Neural crest cell (in vitro differentiated cells): Measurements from ENCODE around the gene CFP. TPM values are rescaled to one million over a fixed set of nuclear protein-coding genes. Genes with fewer than 3 reads are reported as not detected.

Experiments used
- DNase-seq: peaks from one replicate; pipeline ENCODE4 v3.0.0; 2021; ENCODE audit warnings: low read depth, mixed read lengths, low spot score
- H3K27ac Mint-ChIP-seq: one replicate; pipeline ENCODE4 v1.8.0; 2021; ENCODE audit warnings: mild to moderate bottlenecking, mixed read lengths; ENCODE audit not compliant: unreplicated experiment
- H3K27me3 Mint-ChIP-seq: 2 replicates; pipeline ENCODE4 v1.8.0; 2021; ENCODE audit warnings: low read depth, mild to moderate bottlenecking, mixed read lengths
- H3K36me3 Mint-ChIP-seq: 2 replicates; pipeline ENCODE4 v1.8.0; 2021; ENCODE audit warnings: low read depth, mild to moderate bottlenecking, mixed read lengths
- H3K4me1 Mint-ChIP-seq: 2 replicates; pipeline ENCODE4 v1.8.0; 2021; ENCODE audit warnings: mixed read lengths
- H3K4me3 Mint-ChIP-seq: one replicate; pipeline ENCODE4 v1.8.0; 2021; ENCODE audit warnings: mild to moderate bottlenecking, mixed read lengths
- H3K9me3 Mint-ChIP-seq: 2 replicates; pipeline ENCODE4 v1.8.0; 2021; ENCODE audit warnings: mixed read lengths
- total RNA-seq: library from RNA; stranded (reverse); gene quantifications from 2 replicates; pipeline ENCODE4 v1.2.1, GENCODE V29; 2021
- TF ChIP-seq, protein P1 (sequence below): fragments of 200-600 bp; sonication (generic); conservative IDR thresholded peaks from 2 replicates; pipeline ENCODE4 v1.5.0; 2021; ENCODE audit warnings: antibody characterized with exemption, mild to moderate bottlenecking

CFP gene
- total RNA-seq, 1 donor from 2014 or later = 1.6 TPM

DNA sequence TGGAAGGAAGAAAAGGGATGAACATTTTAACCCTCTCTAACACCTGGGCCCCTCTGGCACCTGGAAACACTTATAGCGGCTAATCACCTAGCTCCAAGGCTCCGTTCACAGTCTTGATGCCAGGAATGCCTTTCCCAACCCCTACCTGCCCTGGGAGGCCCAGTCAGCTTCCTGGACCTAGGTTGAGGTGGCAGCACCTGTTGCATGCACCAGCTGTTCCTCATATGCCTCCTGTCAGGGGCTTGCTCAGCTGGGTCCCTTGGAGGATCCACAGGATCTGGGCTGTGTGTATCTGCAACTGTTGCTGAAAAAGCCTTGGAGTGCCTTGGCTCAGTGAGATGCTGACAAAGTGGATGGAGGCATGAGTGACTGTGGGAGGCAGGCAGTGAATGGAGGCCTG, 4.4 kb downstream of the CFP start:
- peaks cover 11% of the 10 kb centered on the region for H3K4me1 Mint-ChIP-seq
- H3K27ac Mint-ChIP-seq = no peak overlapping the region
- TF ChIP-seq, protein P1, sequence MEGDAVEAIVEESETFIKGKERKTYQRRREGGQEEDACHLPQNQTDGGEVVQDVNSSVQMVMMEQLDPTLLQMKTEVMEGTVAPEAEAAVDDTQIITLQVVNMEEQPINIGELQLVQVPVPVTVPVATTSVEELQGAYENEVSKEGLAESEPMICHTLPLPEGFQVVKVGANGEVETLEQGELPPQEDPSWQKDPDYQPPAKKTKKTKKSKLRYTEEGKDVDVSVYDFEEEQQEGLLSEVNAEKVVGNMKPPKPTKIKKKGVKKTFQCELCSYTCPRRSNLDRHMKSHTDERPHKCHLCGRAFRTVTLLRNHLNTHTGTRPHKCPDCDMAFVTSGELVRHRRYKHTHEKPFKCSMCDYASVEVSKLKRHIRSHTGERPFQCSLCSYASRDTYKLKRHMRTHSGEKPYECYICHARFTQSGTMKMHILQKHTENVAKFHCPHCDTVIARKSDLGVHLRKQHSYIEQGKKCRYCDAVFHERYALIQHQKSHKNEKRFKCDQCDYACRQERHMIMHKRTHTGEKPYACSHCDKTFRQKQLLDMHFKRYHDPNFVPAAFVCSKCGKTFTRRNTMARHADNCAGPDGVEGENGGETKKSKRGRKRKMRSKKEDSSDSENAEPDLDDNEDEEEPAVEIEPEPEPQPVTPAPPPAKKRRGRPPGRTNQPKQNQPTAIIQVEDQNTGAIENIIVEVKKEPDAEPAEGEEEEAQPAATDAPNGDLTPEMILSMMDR = no peak

DNA sequence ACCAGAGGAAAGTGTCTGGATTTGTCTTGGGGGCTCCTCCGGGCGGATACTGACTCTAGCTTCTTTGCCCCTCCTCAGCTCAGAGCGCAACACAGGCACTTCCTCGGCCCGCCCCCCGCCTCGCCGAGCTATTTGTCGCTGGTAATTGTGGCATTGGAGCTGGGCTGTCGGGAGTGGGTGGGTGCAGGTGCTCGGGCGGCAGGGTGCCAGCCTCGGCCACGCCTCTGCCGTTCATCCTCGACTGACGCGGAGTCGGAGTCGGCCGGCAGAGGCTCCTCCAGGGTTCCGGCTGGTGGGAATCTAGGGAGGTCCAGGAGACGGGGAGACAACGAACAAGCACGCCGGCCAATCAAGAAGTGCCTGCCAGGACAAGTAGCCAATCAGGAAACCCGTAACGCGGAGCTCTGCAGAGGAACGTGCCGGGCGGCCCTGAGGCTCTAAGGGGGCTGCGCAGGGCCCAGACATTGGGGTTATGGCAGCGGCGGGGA, 6.1 kb downstream of the CFP start:
- peaks cover 36% of the 10 kb centered on the region for H3K27me3 Mint-ChIP-seq

More for the DNA sequence above, 4.4 kb downstream of the CFP start:
- Mint-ChIP-seq H3K9me3 (no peaks in the 10 kb centered on the region), H3K36me3 (peaks cover 2% of the 10 kb centered on the region), H3K27me3 (peaks cover 30% of the 10 kb centered on the region), H3K4me3 (no peak overlapping the region)
- DNase-seq = no peak

DNA sequence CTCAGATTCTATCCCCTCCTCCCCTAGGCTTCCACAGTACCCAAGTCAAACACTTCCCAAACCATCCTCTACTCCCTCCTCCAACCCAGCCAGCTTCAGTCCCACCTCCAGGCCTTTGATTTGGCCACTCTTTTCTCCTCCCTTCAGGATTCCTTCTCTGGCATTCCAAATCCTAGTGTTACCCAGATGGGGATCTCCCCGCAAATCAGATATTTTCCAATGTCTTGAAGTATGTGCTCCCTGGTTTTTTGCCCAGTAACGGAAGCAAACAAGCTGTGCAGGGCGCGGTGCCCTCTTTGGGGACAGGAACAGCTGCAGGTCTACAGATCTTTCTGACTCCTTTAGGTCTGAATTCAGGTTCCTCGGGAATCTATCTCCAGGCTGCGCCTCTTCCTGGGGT, 7.9 kb downstream of the CFP start:
- H3K27me3 Mint-ChIP-seq = peaks cover 47% of the 10 kb centered on the region
- H3K27ac Mint-ChIP-seq = no peak overlapping the region
- no peak overlapping the region for H3K4me3 Mint-ChIP-seq
- TF ChIP-seq, protein P1 = no peak
- H3K9me3 Mint-ChIP-seq = no peaks in the 10 kb centered on the region
- H3K36me3 Mint-ChIP-seq = peaks cover 2% of the 10 kb centered on the region
- H3K4me1 Mint-ChIP-seq = peaks cover 11% of the 10 kb centered on the region
- DNase-seq = no peak

More for the DNA sequence above, 6.1 kb downstream of the CFP start:
- H3K9me3 Mint-ChIP-seq = no peaks in the 10 kb centered on the region
- TF ChIP-seq, protein P1 = no peak
- H3K4me1 Mint-ChIP-seq = peaks cover 11% of the 10 kb centered on the region
- peak overlapping the region; percentile 80 for H3K4me3 Mint-ChIP-seq
- no peak overlapping the region for H3K27ac Mint-ChIP-seq
- DNase-seq = peak; percentile 37
- peaks cover 2% of the 10 kb centered on the region for H3K36me3 Mint-ChIP-seq

DNA sequence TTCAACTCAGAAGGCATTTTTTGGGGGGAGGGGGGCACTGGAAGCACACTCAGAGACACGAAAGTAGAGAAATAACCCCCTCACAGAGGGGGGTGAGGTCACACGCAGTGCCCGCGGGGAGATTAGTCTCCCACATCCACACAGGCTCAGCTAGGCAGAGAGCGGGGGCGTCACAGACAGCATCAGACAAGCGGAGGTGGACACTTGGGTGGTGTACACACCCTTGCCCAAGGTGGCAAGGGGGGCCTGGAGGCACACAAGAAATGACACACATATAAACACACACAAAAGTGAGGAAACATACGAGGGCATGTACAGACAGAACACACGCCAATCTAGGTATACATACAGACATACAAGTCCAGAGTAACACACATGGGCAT, 9.4 kb downstream of the CFP start:
- Mint-ChIP-seq H3K27me3 (peaks cover 49% of the 10 kb centered on the region), H3K36me3 (peaks cover 2% of the 10 kb centered on the region), H3K4me3 (no peak overlapping the region), H3K27ac (no peak overlapping the region), H3K9me3 (no peaks in the 10 kb centered on the region), H3K4me1 (peaks cover 11% of the 10 kb centered on the region)
- DNase-seq = no peak
- TF ChIP-seq, protein P1 = no peak

DNA sequence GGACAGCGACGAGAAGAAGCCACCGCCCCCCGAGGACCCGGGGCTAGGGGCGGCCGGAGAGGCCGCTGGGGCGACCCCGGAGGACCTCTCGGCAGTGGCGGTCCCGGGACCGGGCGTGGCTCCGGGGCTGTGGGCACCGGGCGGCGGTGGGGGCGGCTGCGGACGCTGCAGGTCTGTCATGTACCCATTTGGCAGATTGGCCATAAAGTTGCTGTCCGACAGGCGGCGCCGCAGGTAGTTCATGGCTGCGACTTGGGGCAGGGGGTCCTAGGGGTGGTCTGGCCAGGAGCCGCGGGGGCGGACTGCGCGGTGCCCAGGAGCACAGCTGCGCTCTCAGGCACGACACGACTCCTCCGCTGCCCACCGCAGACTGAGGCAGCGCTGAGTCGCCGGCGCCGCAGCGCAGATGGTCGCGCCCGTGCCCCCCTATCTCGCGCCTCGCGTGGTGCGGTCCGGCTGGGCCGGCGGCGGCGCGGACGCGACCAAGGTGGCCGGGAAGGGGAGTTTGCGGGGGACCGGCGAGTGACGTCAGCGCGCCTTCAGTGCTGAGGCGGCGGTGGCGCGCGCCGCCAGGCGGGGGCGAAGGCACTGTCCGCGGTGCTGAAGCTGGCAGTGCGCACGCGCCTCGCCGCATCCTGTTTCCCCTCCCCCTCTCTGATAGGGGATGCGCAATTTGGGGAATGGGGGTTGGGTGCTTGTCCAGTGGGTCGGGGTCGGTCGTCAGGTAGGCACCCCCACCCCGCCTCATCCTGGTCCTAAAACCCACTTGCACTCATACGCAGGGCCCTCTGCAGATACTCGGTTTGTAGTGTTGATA, 10.0 kb downstream of the CFP start, which contains the start of gene SYN1:
SYN1 (minus strand) TSS at position 372 of the 817 bp plus-strand sequence; CDS start at position 243, 129 bp downstream.
- Mint-ChIP-seq H3K36me3 (no peaks in the 10 kb centered on the region), H3K4me3 (peak within 1 kb of the TSS; percentile 58), H3K27ac (no peak within 1 kb of the TSS), H3K4me1 (peaks cover 11% of the 10 kb centered on the region), H3K27me3 (peaks cover 49% of the 10 kb centered on the region), H3K9me3 (no peaks in the 10 kb centered on the region)
- TF ChIP-seq, protein P1 = no peak
- DNase-seq = peak; percentile 70
